Neural cell (in vitro differentiated cells): ENCODE data around the gene ANKRD2. TPM values are rescaled to one million over a fixed set of nuclear protein-coding genes. Genes with fewer than 3 reads are reported as not detected.

Source experiments
- H2AFZ ChIP-seq: fragments of 200-600, 300-800 bp; sonication (generic), shearing (Covaris generic); 2 replicates; pipeline ENCODE4 v1.6.0; 2014; ENCODE audit warnings: low read depth, mild to moderate bottlenecking, antibody characterized with exemption, low read length, moderate library complexity
- H3F3A ChIP-seq: fragments of 200-600 bp; shearing (Covaris generic); 2 replicates; pipeline ENCODE4 v1.6.1; 2016; ENCODE audit warnings: mild to moderate bottlenecking, moderate library complexity, mixed read lengths, antibody characterized with exemption, low read length; ENCODE audit not compliant: insufficient read depth, poor library complexity, severe bottlenecking
- H3K27ac ChIP-seq: fragments of 200-600, 300-800 bp; sonication (generic), shearing (Covaris generic); 2 replicates; pipeline ENCODE4 v1.5.1; 2014; ENCODE audit warnings: mild to moderate bottlenecking, low read length, moderate library complexity
- H3K27me3 ChIP-seq: fragments of 300-800, 200-600 bp; sonication (generic), shearing (Covaris generic); 2 replicates; pipeline ENCODE4 v1.6.0; 2014; ENCODE audit warnings: mild to moderate bottlenecking, low read depth, low read length, moderate library complexity; ENCODE audit not compliant: insufficient read depth
- H3K36me3 ChIP-seq: fragments of 300-800, 200-600 bp; sonication (generic), shearing (Covaris generic); 2 replicates; pipeline ENCODE4 v1.5.1; 2014; ENCODE audit warnings: mild to moderate bottlenecking, antibody characterized with exemption, low read length, moderate library complexity; ENCODE audit not compliant: insufficient read depth
- H3K4me2 ChIP-seq: fragments of 300-800, 200-600 bp; sonication (generic), shearing (Covaris generic); 2 replicates; pipeline ENCODE4 v1.6.0; 2014; ENCODE audit warnings: mild to moderate bottlenecking, low read length
- H3K4me3 ChIP-seq: fragments of 300-800, 200-600 bp; sonication (generic), shearing (Covaris generic); 2 replicates; pipeline ENCODE4 v1.5.1; 2014; ENCODE audit warnings: mild to moderate bottlenecking, low read length, moderate library complexity
- H3K79me2 ChIP-seq: fragments of 200-600 bp; shearing (Covaris generic); replicated peaks from 2 replicates; pipeline ENCODE4 v1.6.0; 2014; ENCODE audit warnings: mild to moderate bottlenecking, low read length, moderate library complexity; ENCODE audit not compliant: insufficient read depth
- H3K9ac ChIP-seq: fragments of 300-800, 200-600 bp; sonication (generic), shearing (Covaris generic); 2 replicates; pipeline ENCODE4 v1.6.1; 2016; ENCODE audit warnings: mild to moderate bottlenecking, low read length, mixed read lengths
- H3K9me2 ChIP-seq: fragments of 200-600 bp; shearing (Covaris generic); 2 replicates; pipeline ENCODE4 v1.6.1; 2016; ENCODE audit warnings: mild to moderate bottlenecking, low read length, mixed read lengths; ENCODE audit not compliant: insufficient read depth
- H3K9me3 ChIP-seq: fragments of 200-600, 300-800 bp; sonication (generic), shearing (Covaris generic); 2 replicates; pipeline ENCODE4 v1.6.1; 2016; ENCODE audit warnings: mild to moderate bottlenecking, mixed run types, low read length, moderate library complexity, mixed read lengths
- H4K20me1 ChIP-seq: fragments of 200-600 bp; shearing (Covaris generic); 2 replicates; pipeline ENCODE4 v1.6.1; 2016; ENCODE audit warnings: mild to moderate bottlenecking, mixed run types; ENCODE audit not compliant: insufficient read depth
- EP300 ChIP-seq: fragments of 450-650 bp; conservative IDR thresholded peaks from 2 replicates; pipeline ENCODE4 v1.6.1; 2014; ENCODE audit warnings: antibody characterized with exemption, mild to moderate bottlenecking, moderate library complexity; ENCODE audit not compliant: poor library complexity, severe bottlenecking
- EZH2 ChIP-seq: fragments of 200-600, 300-800 bp; shearing (Covaris generic), sonication (generic); IDR thresholded peaks from 2 replicates; pipeline ENCODE4 v1.6.1; 2014; ENCODE audit warnings: antibody characterized with exemption, low read length, borderline replicate concordance, mild to moderate bottlenecking; ENCODE audit not compliant: insufficient read depth, poor library complexity, severe bottlenecking
- MXI1 ChIP-seq: fragments of 450-650 bp; conservative IDR thresholded peaks from 2 replicates; pipeline ENCODE4 v1.6.1; 2014; ENCODE audit warnings: antibody characterized with exemption, mild to moderate bottlenecking; ENCODE audit not compliant: poor library complexity, severe bottlenecking
- POLR2AphosphoS5 ChIP-seq: IDR thresholded peaks from 2 replicates; pipeline ENCODE4 v1.6.1; 2012
- RAD21 ChIP-seq: fragments of 450-650 bp; conservative IDR thresholded peaks from 2 replicates; pipeline ENCODE4 v1.6.1; 2014; ENCODE audit warnings: antibody characterized with exemption, mild to moderate bottlenecking, moderate library complexity
- SMC3 ChIP-seq: fragments of 450-650 bp; conservative IDR thresholded peaks from 2 replicates; pipeline ENCODE4 v1.6.1; 2014; ENCODE audit warnings: antibody characterized with exemption, mild to moderate bottlenecking, moderate library complexity; ENCODE audit not compliant: poor library complexity
- TAF1 ChIP-seq: IDR thresholded peaks from 2 replicates; pipeline ENCODE4 v1.6.1; 2012; ENCODE audit warnings: low read depth
- polyA plus RNA-seq: library from polyadenylated mRNA; depleted of rRNA; stranded (reverse); fragments of >200 nt; gene quantifications from 2 replicates; pipeline ENCODE4 v1.2.3, GENCODE V29; 2014
- TF ChIP-seq, protein P1 (sequence below): IDR thresholded peaks from 2 replicates; pipeline ENCODE4 v1.6.1; 2012; ENCODE audit warnings: borderline replicate concordance
- TF ChIP-seq, protein P2 (sequence below): fragments of 450-650 bp; IDR thresholded peaks from 2 replicates; pipeline ENCODE4 v1.5.1; 2014; ENCODE audit warnings: antibody characterized with exemption, mild to moderate bottlenecking, moderate library complexity; ENCODE audit not compliant: poor library complexity, severe bottlenecking

The ANKRD2 gene
- polyA plus RNA-seq, 1 donor from 2014 or later = not detected

DNA sequence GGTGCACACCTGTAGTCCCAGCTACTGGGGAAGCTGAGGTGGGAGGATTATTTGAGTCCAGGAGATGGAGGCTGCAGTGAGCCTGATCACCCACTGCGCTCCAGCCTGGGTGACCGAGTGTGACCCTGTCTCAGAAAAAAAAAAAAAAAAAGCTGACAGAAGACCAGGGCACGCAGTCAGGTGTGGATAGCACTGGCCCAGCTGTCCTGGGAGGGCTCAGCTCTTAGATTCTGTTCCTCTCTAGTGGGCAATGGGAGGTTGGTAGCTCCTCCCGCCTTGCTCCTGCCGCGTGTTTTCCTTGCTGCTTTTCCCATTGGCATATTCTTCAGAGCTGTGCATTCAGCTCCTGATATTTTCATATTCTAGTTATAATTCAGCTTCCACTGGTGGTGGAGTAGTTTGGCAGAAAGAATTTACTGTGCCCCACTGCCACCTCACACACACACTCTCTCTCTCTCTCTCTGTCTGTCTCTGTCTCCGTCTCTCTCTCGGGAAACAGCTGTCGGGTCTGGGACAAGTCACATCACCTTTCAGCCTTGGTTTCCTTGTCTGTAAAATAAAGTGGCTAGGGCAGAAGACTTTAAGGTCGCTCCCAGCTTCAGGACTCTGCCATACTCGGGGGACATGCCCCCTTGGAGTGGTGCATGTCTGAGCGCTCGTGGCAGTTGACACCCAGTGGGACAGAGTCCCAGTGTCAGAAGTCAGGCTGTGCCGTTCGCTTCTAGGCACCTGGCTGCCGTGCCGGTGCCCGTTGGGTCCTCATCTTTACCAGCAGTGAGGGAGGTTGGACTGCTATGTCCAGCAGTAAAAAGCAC lies 25.9 kb upstream of the ANKRD2 start:
- no peak overlapping the region for H3K27ac ChIP-seq

DNA sequence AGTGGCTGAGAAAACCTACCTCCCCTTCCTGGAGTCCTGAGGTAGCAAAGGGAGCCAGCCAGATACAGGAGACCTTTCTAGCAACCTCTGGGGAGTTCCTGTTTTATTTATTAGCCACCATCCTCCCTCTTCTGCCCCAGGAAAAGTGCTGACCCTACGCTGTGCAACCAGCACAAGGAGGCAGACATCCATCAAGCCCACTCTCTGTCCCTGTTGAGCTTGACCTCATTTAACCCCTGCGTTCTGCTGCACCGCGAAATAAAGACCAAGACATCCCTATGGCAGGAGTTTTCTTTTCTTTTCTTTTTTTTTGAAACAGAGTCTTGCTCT lies 25.3 kb upstream of the ANKRD2 start:
- no peak overlapping the region for H3K27ac ChIP-seq
- no peaks in the 10 kb centered on the region for H3K9me3 ChIP-seq
- H3K9me2 ChIP-seq = no peaks in the 10 kb centered on the region
- H3K36me3 ChIP-seq = no peaks in the 10 kb centered on the region
- no peak overlapping the region for H3K9ac ChIP-seq
- H3K79me2 ChIP-seq = no peaks in the 10 kb centered on the region
- H3K27me3 ChIP-seq = no peaks in the 10 kb centered on the region
- H3K4me2 ChIP-seq = no peak overlapping the region
- H3F3A ChIP-seq = no peaks in the 10 kb centered on the region
- TF ChIP-seq POLR2AphosphoS5 (no peak), RAD21 (no peak), EZH2 (no peak), SMC3 (no peak)
- TF ChIP-seq, protein P1, sequence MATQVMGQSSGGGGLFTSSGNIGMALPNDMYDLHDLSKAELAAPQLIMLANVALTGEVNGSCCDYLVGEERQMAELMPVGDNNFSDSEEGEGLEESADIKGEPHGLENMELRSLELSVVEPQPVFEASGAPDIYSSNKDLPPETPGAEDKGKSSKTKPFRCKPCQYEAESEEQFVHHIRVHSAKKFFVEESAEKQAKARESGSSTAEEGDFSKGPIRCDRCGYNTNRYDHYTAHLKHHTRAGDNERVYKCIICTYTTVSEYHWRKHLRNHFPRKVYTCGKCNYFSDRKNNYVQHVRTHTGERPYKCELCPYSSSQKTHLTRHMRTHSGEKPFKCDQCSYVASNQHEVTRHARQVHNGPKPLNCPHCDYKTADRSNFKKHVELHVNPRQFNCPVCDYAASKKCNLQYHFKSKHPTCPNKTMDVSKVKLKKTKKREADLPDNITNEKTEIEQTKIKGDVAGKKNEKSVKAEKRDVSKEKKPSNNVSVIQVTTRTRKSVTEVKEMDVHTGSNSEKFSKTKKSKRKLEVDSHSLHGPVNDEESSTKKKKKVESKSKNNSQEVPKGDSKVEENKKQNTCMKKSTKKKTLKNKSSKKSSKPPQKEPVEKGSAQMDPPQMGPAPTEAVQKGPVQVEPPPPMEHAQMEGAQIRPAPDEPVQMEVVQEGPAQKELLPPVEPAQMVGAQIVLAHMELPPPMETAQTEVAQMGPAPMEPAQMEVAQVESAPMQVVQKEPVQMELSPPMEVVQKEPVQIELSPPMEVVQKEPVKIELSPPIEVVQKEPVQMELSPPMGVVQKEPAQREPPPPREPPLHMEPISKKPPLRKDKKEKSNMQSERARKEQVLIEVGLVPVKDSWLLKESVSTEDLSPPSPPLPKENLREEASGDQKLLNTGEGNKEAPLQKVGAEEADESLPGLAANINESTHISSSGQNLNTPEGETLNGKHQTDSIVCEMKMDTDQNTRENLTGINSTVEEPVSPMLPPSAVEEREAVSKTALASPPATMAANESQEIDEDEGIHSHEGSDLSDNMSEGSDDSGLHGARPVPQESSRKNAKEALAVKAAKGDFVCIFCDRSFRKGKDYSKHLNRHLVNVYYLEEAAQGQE = no peak
- no peak overlapping the region for H3K4me3 ChIP-seq
- H2AFZ ChIP-seq = no peak overlapping the region
- no peaks in the 10 kb centered on the region for H4K20me1 ChIP-seq

More for the DNA sequence above, 25.9 kb upstream of the ANKRD2 start:
- no peaks in the 10 kb centered on the region for H4K20me1 ChIP-seq
- H3K9ac ChIP-seq = no peak overlapping the region
- no peaks in the 10 kb centered on the region for H3K36me3 ChIP-seq
- H2AFZ ChIP-seq = no peak overlapping the region
- H3F3A ChIP-seq = no peaks in the 10 kb centered on the region
- H3K4me2 ChIP-seq = no peak overlapping the region
- H3K27me3 ChIP-seq = no peaks in the 10 kb centered on the region
- H3K9me3 ChIP-seq = no peaks in the 10 kb centered on the region
- TF ChIP-seq TAF1 = no peak
- TF ChIP-seq, protein P2, sequence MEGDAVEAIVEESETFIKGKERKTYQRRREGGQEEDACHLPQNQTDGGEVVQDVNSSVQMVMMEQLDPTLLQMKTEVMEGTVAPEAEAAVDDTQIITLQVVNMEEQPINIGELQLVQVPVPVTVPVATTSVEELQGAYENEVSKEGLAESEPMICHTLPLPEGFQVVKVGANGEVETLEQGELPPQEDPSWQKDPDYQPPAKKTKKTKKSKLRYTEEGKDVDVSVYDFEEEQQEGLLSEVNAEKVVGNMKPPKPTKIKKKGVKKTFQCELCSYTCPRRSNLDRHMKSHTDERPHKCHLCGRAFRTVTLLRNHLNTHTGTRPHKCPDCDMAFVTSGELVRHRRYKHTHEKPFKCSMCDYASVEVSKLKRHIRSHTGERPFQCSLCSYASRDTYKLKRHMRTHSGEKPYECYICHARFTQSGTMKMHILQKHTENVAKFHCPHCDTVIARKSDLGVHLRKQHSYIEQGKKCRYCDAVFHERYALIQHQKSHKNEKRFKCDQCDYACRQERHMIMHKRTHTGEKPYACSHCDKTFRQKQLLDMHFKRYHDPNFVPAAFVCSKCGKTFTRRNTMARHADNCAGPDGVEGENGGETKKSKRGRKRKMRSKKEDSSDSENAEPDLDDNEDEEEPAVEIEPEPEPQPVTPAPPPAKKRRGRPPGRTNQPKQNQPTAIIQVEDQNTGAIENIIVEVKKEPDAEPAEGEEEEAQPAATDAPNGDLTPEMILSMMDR = no peak
- no peak for TF ChIP-seq EZH2
- no peak for TF ChIP-seq MXI1
- TF ChIP-seq EP300 = no peak
- TF ChIP-seq SMC3 = no peak
- TF ChIP-seq, protein P1 = no peak
- no peak for TF ChIP-seq POLR2AphosphoS5
- no peak for TF ChIP-seq RAD21
- H3K4me3 ChIP-seq = no peak overlapping the region
- no peaks in the 10 kb centered on the region for H3K9me2 ChIP-seq
- H3K79me2 ChIP-seq = no peaks in the 10 kb centered on the region
